ENCODE measurements around the gene GPX8.

GRCh38 chr5:55211184-55211874, 51.4 kb downstream of the GPX8 start:
- TF ChIP-seq CTCF (IDR thresholded peaks at IDR 0.05) (no peak), ZBTB33 (IDR thresholded peaks at IDR 0.05; ENCODE audit: borderline replicate concordance, low read depth) (no peak), TCF12 (IDR thresholded peaks at IDR 0.05) (no peak), NFIC (IDR thresholded peaks at IDR 0.05; ENCODE audit: borderline replicate concordance) (no peak), GATA2 (CRISPR knock-in tag; IDR thresholded peaks at IDR 0.05) (no peak), POLR2AphosphoS5 (IDR thresholded peaks at IDR 0.05; ENCODE audit: low read depth, low read length) (no peak), EP300 (IDR thresholded peaks at IDR 0.05; ENCODE audit: borderline replicate concordance in 1 of 2, low read depth in 1 of 2, low read length in 1 of 2) (no peak), REST (IDR thresholded peaks at IDR 0.05; ENCODE audit: low read depth, low read length) (no peak), RFX5 (IDR thresholded peaks at IDR 0.05; ENCODE audit: low read length) (no peak), TAF1 (IDR thresholded peaks at IDR 0.05; ENCODE audit: borderline replicate concordance, low read depth, low read length) (no peak), GABPA (IDR thresholded peaks at IDR 0.05; ENCODE audit: low read depth) (no peak)

All from SK-N-SH (cell line).